Parathyroid adenoma (tissue), 2 donors: Measurements from ENCODE around the gene SPINT2.
A peak's percentile ranks its signal among the peaks of the same experiment; 100 is the strongest.
"Not testable (repeated sequence)": the region's sequence is repeated elsewhere in the genome, so short reads cannot be mapped to it uniquely, and the experiment has no call there.

Experiments
- H2AFZ ChIP-seq: fragments of 300-600 bp; sonication (generic); one replicate; pipeline ENCODE4 v1.7.0; 2017; ENCODE audit warnings: antibody characterized with exemption, mild to moderate bottlenecking
- H3K27ac ChIP-seq: fragments of 300-600 bp; sonication (generic); one replicate; pipeline ENCODE4 v1.7.0; 2017
- H3K27me3 ChIP-seq: fragments of 300-600 bp; sonication (generic); one replicate; pipeline ENCODE4 v1.7.0; 2017; ENCODE audit warnings: low read length; ENCODE audit not compliant: control insufficient read depth, insufficient read depth
- H3K36me3 ChIP-seq: fragments of 300-600 bp; sonication (generic); one replicate; pipeline ENCODE4 v1.7.0; 2017; ENCODE audit warnings: low read length; ENCODE audit not compliant: control insufficient read depth, insufficient read depth
- H3K4me1 ChIP-seq: fragments of 300-600 bp; sonication (generic); one replicate; pipeline ENCODE4 v1.7.0; 2017; ENCODE audit warnings: control low read depth
- H3K4me2 ChIP-seq: fragments of 300-600 bp; sonication (generic); one replicate; pipeline ENCODE4 v1.7.0; 2017; ENCODE audit warnings: low read length
- H3K4me3 ChIP-seq: fragments of 300-600 bp; sonication (generic); one replicate; pipeline ENCODE4 v1.7.0; 2017; ENCODE audit warnings: low read depth, low read length
- H3K79me2 ChIP-seq: fragments of 300-600 bp; sonication (generic); one replicate; pipeline ENCODE4 v1.7.0; 2017; ENCODE audit warnings: control low read depth
- H3K9ac ChIP-seq: fragments of 300-600 bp; sonication (generic); one replicate; pipeline ENCODE4 v1.7.0; 2017; ENCODE audit warnings: mild to moderate bottlenecking
- H3K9me3 ChIP-seq: fragments of 300-600 bp; sonication (generic); one replicate; pipeline ENCODE4 v1.7.0; 2017; ENCODE audit warnings: low read length; ENCODE audit not compliant: control insufficient read depth
- CTCF ChIP-seq: fragments of 300-600 bp; sonication (generic); IDR thresholded peaks from one replicate; pipeline ENCODE4 v1.7.0; 2017; ENCODE audit warnings: antibody characterized with exemption, mild to moderate bottlenecking
- donor health status: primary hyperparathyroidism.

Gene SPINT2

GRCh38 chr19:38224014-38224862, 40.1 kb upstream of the SPINT2 start, which contains the start of gene DPF1:
Gene DPF1 (minus strand): TSS chr19:38224222. CDS start chr19:38224142, 80 bp downstream.
- Histone ChIP-seq H2AFZ (peak within 1 kb of the TSS; percentile 86), H3K4me3 (peak within 1 kb of the TSS; percentile 29), H3K36me3 (no peaks in the 10 kb centered on the region), H3K27me3 (peaks cover 3% of the 10 kb centered on the region), H3K9me3 (no peaks in the 10 kb centered on the region), H3K4me2 (peak within 1 kb of the TSS; percentile 68), H3K4me1 (peaks cover 3% of the 10 kb centered on the region), H3K27ac (no peak within 1 kb of the TSS), H3K79me2 (no peaks in the 10 kb centered on the region), H3K9ac (no peak within 1 kb of the TSS)
- TF ChIP-seq CTCF: no peak

DNA sequence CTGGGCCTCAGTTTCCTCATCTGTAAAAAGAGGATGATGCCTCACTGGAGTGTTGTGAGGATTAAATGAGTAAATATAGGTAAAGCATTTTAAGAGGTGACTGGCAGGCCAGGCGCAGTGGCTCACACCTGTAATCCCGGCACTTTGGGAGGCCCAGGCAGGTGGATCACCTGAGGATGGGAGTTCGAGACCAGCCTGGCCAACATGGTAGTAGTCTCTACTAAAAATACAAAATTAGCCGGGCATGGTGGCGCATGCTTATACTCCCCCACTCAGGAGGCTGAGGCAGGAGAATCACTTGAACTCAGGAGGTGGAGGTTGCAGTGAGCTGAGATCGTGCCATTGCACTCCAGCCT, 39.5 kb upstream of the SPINT2 start:
- H3K79me2 ChIP-seq, H3K27me3 ChIP-seq, H2AFZ ChIP-seq, H3K4me3 ChIP-seq, H3K36me3 ChIP-seq, H3K4me1 ChIP-seq, H3K9ac ChIP-seq, H3K27ac ChIP-seq, H3K4me2 ChIP-seq, H3K9me3 ChIP-seq: not testable (repeated sequence)

DNA sequence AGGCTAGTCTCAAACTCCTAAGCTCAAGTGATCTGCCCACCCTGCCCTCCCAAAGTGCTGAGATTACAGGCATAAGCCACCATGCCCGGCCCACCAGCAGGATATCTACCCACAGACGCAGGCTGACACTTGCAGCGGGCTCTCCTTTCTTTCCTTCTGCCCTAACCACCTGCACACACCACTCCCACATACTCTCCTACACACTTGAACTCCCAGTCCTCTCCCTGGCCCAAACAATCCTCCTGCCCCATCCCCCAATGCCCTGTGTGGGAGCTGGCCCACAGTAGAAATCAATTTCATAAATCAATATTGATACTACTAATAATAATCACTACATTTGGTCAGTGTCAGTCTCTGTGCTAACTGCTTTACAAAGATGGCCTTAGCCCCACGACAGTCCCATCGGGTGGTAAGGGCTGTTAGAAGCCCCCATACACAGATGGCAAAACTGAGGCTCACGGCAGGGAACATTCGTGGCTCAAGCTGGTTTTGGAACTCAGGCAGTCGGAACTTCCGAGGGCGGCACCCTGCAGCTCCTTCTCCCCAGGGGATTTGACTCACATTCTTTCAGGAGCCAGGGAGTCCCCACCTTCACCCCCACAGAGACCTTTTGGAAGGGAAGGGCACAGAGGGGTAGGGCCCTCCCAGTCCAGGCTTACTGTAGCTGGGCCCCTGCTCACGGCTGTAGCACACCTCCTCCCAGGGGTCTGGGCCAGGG, 36.9 kb upstream of the SPINT2 start:
- Histone ChIP-seq H3K4me2 (no peak overlapping the region), H3K27ac (no peak overlapping the region), H3K79me2 (no peaks in the 10 kb centered on the region), H2AFZ (no peak overlapping the region), H3K4me1 (peaks cover 3% of the 10 kb centered on the region), H3K9ac (no peak overlapping the region), H3K4me3 (no peak overlapping the region), H3K27me3 (peaks cover 4% of the 10 kb centered on the region), H3K36me3 (no peaks in the 10 kb centered on the region), H3K9me3 (no peaks in the 10 kb centered on the region)
- no peak for TF ChIP-seq CTCF

GRCh38 chr19:38228005-38228377, 36.4 kb upstream of the SPINT2 start:
- Histone ChIP-seq H3K9me3 (no peaks in the 10 kb centered on the region), H2AFZ (no peak overlapping the region), H3K4me1 (peaks cover 3% of the 10 kb centered on the region), H3K27ac (no peak overlapping the region), H3K4me3 (no peak overlapping the region), H3K9ac (no peak overlapping the region), H3K36me3 (no peaks in the 10 kb centered on the region), H3K27me3 (peaks cover 4% of the 10 kb centered on the region), H3K79me2 (no peaks in the 10 kb centered on the region), H3K4me2 (no peak overlapping the region)
- no peak for TF ChIP-seq CTCF
